HCT116 (cell line): ENCODE results near the gene NUS1.
"Not testable (repeated sequence)": the region's sequence is repeated elsewhere in the genome, so short reads cannot be mapped to it uniquely, and the experiment has no call there.

ENCODE experiments used
- CTCF ChIP-seq, 3 experiments: fragments of 200-600 bp in 1 of 3; sonication (generic) in 1 of 3; IDR thresholded peaks in 2 of 3; conservative IDR thresholded peaks in 1 of 3; 2 replicates each; pipeline ENCODE4 v1.5.1; 2012 to 2017; ENCODE audit warnings: low read depth in 2 of 3, low read length in 2 of 3, antibody characterized with exemption in 1 of 3, borderline replicate concordance in 1 of 3, control low read depth in 1 of 3, mild to moderate bottlenecking in 1 of 3, mixed read lengths in 1 of 3, mixed run types in 1 of 3, moderate library complexity in 1 of 3; ENCODE audit not compliant: insufficient read depth in 1 of 3
- EZH2 ChIP-seq: fragments of 200-600 bp; sonication (generic); IDR thresholded peaks from 2 replicates; pipeline ENCODE4 v1.6.1; 2017; ENCODE audit warnings: antibody characterized with exemption, mixed run types
- FOSL1 ChIP-seq: IDR thresholded peaks from 2 replicates; pipeline ENCODE4 v1.6.1; 2012; ENCODE audit warnings: low read depth
- MAX ChIP-seq: IDR thresholded peaks from 2 replicates; pipeline ENCODE4 v1.6.1; 2012
- POLR2A ChIP-seq: IDR thresholded peaks from 2 replicates; pipeline ENCODE4 v1.7.0; 2011; ENCODE audit warnings: borderline replicate concordance; ENCODE audit not compliant: insufficient read depth, insufficient read length; ENCODE audit errors: extremely low read depth
- POLR2AphosphoS5 ChIP-seq: IDR thresholded peaks from 2 replicates; pipeline ENCODE4 v1.6.1; 2011; ENCODE audit warnings: mild to moderate bottlenecking, low read depth, low read length, moderate library complexity
- RAD21 ChIP-seq: IDR thresholded peaks from 2 replicates; pipeline ENCODE4 v1.6.1; 2012; ENCODE audit warnings: low read depth, mild to moderate bottlenecking
- SRF ChIP-seq: IDR thresholded peaks from 2 replicates; pipeline ENCODE4 v1.6.1; 2012; ENCODE audit warnings: low read depth
- YY1 ChIP-seq: IDR thresholded peaks from 2 replicates; pipeline ENCODE4 v1.6.1; 2011; ENCODE audit warnings: low read length, low read depth, moderate library complexity, mild to moderate bottlenecking; ENCODE audit not compliant: insufficient replicate concordance; ENCODE audit errors: extremely low read depth
- ZNF274 ChIP-seq: fragments of 200-500 bp; sonication (Bioruptor generic); IDR thresholded peaks from 2 replicates; pipeline ENCODE4 v1.6.1; 2014; ENCODE audit warnings: mild to moderate bottlenecking, low read depth, low read length, inconsistent platforms
- TF ChIP-seq, protein P1 (sequence below): IDR thresholded peaks from 2 replicates; pipeline ENCODE4 v1.6.1; 2012; ENCODE audit warnings: low read depth
- TF ChIP-seq, protein P2 (sequence below): IDR thresholded peaks from 2 replicates; pipeline ENCODE4 v1.6.1; 2012

GRCh38 chr6:117651984-117652383 is 23.3 kb upstream of the NUS1 start:
- TF ChIP-seq ZNF274; RAD21; CTCF (IDR thresholded peaks at IDR 0.05 in 2 of 3, conservative IDR thresholded peaks at IDR 0.05 in 1 of 3; ENCODE audit: borderline replicate concordance in 1 of 3, insufficient read depth in 1 of 3, low read depth in 2 of 3, low read length in 2 of 3); POLR2AphosphoS5; YY1; POLR2A; SRF; MAX; EZH2; FOSL1: not testable (repeated sequence)
- TF ChIP-seq, protein P1, sequence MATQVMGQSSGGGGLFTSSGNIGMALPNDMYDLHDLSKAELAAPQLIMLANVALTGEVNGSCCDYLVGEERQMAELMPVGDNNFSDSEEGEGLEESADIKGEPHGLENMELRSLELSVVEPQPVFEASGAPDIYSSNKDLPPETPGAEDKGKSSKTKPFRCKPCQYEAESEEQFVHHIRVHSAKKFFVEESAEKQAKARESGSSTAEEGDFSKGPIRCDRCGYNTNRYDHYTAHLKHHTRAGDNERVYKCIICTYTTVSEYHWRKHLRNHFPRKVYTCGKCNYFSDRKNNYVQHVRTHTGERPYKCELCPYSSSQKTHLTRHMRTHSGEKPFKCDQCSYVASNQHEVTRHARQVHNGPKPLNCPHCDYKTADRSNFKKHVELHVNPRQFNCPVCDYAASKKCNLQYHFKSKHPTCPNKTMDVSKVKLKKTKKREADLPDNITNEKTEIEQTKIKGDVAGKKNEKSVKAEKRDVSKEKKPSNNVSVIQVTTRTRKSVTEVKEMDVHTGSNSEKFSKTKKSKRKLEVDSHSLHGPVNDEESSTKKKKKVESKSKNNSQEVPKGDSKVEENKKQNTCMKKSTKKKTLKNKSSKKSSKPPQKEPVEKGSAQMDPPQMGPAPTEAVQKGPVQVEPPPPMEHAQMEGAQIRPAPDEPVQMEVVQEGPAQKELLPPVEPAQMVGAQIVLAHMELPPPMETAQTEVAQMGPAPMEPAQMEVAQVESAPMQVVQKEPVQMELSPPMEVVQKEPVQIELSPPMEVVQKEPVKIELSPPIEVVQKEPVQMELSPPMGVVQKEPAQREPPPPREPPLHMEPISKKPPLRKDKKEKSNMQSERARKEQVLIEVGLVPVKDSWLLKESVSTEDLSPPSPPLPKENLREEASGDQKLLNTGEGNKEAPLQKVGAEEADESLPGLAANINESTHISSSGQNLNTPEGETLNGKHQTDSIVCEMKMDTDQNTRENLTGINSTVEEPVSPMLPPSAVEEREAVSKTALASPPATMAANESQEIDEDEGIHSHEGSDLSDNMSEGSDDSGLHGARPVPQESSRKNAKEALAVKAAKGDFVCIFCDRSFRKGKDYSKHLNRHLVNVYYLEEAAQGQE = not testable (repeated sequence)
- TF ChIP-seq, protein P2, sequence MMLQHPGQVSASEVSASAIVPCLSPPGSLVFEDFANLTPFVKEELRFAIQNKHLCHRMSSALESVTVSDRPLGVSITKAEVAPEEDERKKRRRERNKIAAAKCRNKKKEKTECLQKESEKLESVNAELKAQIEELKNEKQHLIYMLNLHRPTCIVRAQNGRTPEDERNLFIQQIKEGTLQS = not testable (repeated sequence)
